Measurements from ENCODE around the gene DND1.

DNA sequence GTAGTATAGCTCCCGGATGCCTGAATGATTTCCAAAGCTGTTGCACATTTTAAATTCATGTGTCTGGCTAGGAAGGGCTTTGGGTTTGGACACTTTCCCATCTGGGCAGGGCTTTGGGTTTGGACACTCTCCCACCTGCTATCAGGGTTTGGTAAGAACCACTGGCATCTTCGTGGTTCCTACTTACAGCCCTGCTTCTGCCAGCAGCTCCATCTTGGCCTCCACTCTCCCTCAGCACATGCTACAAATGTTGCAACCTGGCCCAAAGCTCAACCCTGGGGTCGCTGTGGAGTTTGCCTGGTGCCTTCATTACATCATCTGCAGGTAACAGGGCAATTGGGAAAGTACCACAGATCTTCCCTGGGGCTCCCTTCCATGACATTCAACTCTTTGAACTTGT is 30.7 kb downstream of the DND1 start:
- TF ChIP-seq SIN3A (IDR thresholded peaks at IDR 0.05; ENCODE audit: borderline replicate concordance, insufficient read depth, low read depth, low read length), result no peak
- TF ChIP-seq, protein P1, sequence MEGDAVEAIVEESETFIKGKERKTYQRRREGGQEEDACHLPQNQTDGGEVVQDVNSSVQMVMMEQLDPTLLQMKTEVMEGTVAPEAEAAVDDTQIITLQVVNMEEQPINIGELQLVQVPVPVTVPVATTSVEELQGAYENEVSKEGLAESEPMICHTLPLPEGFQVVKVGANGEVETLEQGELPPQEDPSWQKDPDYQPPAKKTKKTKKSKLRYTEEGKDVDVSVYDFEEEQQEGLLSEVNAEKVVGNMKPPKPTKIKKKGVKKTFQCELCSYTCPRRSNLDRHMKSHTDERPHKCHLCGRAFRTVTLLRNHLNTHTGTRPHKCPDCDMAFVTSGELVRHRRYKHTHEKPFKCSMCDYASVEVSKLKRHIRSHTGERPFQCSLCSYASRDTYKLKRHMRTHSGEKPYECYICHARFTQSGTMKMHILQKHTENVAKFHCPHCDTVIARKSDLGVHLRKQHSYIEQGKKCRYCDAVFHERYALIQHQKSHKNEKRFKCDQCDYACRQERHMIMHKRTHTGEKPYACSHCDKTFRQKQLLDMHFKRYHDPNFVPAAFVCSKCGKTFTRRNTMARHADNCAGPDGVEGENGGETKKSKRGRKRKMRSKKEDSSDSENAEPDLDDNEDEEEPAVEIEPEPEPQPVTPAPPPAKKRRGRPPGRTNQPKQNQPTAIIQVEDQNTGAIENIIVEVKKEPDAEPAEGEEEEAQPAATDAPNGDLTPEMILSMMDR (IDR thresholded peaks at IDR 0.05), result no peak
